PFSK-1 (cell line): ENCODE measurements around the gene GEMIN7.

Source experiments
- FOXP2 ChIP-seq: optimal IDR thresholded peaks from 2 replicates; pipeline ENCODE3; 2011; ENCODE audit warnings: borderline replicate concordance, control low read depth, inconsistent platforms; ENCODE audit not compliant: insufficient read depth; ENCODE audit errors: extremely low read length, extremely low read depth
- POLR2AphosphoS5 ChIP-seq: IDR thresholded peaks from 2 replicates; pipeline ENCODE4 v1.6.1; 2012; ENCODE audit warnings: low read depth, mild to moderate bottlenecking, control low read depth, low read length, moderate library complexity
- SIN3A ChIP-seq: IDR thresholded peaks from 2 replicates; pipeline ENCODE4 v1.6.1; 2012; ENCODE audit warnings: mild to moderate bottlenecking, low read length, moderate library complexity, borderline replicate concordance; ENCODE audit not compliant: insufficient read depth
- TAF1 ChIP-seq: IDR thresholded peaks from 2 replicates; pipeline ENCODE4 v1.6.1; 2012; ENCODE audit warnings: low read length, control low read depth, borderline replicate concordance; ENCODE audit not compliant: insufficient read depth
- TF ChIP-seq, protein P1 (sequence below), 2 experiments: IDR thresholded peaks; 2 replicates each; pipeline versions ENCODE4 v1.6.1 to v1.8.0; 2011 to 2012; ENCODE audit warnings: low read depth in 2 of 2, low read length in 2 of 2, control low read depth in 1 of 2, inconsistent platforms in 1 of 2, mild to moderate bottlenecking in 1 of 2, moderate library complexity in 1 of 2; ENCODE audit not compliant: insufficient read depth in 1 of 2

Gene GEMIN7

DNA sequence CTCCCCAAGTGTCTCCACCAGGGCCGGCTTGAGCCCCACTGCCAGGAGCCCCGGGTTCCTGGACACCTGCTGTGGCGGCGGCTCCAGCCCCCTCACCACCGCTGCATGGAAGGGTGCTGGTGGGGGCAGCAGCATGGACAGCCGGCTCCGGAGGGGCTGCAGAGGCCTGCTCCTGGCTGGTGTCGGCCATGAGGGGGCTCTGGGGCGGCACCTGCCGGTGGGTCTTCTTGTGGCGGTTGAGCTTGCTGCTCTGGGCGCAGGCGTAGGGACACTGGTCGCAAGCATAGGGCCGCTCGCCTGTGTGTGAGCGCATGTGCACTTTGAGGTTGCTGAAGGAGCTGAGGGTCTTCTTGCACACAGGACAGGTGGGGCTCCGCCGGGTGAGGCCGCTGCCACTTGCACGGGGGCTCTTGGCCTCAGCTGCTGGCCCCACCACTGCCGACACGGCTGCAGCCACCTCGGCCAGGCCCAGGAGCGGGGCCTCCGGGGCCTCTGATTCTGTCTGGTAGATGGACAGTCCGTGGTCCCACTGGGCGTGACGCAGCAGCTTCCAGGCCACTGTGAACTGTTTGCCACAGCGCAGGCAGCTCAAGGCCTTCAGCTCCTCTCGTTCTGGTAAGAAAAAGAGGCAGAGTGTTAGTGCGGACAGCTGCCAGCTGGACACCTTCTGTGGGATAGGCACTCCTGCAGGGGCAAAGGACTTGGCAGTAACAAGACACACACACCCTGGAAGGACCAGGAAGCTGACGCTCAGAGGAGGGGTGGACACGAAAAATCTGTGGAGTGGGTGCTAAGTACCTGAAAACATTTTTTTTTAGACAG is 6.9 kb upstream of the GEMIN7 start:
- no peak for TF ChIP-seq SIN3A
- TF ChIP-seq TAF1: no peak
- no peak for TF ChIP-seq POLR2AphosphoS5
- no peak for TF ChIP-seq FOXP2

DNA sequence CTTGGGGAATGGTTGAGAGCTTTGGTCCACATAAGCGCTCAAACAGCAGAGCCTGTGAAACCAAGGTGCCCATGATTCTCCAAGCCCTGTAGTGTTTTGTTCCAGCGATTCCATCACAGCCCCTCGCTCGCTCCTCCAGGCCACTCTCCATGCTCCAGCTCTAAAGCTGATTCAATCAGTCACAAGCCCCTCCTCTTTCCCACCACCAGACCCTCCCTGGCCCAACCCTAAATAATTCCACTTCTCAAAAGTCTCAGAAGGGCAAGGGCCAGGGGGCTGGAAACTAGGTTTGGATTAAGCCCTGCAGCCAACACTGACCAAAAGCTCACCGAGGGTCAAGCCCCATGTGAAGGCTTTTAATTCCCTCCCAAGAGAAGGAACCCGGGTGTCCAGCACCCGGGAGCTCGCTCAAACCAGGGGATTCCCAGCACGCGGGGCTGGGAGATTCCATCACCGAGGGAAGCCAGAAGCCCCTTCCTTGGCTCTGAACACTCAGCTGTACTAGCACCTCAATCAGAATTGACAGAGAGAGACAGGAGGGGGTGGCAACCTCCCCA is 4.2 kb upstream of the GEMIN7 start:
- TF ChIP-seq FOXP2: no peak

DNA sequence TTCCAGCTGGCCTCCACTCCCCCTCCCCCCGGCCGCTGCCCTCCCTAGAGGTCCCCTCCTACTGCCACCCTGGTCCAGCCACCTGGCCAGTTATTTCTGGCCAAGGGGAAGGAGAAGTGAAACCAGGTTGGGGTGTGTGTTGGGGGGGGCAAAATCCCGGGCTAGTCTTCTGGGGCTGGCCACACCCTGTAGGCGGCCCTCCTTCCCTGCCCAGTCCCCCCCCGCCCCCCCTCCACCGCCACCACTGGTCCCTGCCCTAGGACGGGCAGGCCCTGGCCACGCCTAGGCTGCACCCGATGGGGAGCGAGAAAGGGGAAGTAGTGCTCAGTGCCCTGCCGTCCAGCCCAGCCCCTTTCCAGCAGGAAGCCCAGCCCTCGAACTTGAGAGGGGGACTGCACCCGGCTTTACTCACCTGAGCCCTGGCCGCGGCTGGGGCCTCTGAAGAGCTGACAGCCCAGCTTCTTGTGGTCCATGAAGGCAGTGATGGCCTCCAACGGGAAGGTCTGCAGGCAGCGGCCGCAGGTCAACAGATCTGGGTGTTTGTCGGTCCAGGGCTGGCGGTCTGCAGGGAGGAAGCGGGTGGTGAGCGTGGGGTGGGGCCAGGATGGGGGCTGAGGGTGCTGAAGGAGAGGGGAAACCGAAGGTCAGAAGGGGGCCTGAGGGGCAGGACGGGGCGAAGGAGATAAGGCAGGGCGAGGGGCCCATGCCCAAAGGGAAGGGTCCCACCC is 3.6 kb upstream of the GEMIN7 start:
- TF ChIP-seq SIN3A: no peak
- TF ChIP-seq, protein P1, sequence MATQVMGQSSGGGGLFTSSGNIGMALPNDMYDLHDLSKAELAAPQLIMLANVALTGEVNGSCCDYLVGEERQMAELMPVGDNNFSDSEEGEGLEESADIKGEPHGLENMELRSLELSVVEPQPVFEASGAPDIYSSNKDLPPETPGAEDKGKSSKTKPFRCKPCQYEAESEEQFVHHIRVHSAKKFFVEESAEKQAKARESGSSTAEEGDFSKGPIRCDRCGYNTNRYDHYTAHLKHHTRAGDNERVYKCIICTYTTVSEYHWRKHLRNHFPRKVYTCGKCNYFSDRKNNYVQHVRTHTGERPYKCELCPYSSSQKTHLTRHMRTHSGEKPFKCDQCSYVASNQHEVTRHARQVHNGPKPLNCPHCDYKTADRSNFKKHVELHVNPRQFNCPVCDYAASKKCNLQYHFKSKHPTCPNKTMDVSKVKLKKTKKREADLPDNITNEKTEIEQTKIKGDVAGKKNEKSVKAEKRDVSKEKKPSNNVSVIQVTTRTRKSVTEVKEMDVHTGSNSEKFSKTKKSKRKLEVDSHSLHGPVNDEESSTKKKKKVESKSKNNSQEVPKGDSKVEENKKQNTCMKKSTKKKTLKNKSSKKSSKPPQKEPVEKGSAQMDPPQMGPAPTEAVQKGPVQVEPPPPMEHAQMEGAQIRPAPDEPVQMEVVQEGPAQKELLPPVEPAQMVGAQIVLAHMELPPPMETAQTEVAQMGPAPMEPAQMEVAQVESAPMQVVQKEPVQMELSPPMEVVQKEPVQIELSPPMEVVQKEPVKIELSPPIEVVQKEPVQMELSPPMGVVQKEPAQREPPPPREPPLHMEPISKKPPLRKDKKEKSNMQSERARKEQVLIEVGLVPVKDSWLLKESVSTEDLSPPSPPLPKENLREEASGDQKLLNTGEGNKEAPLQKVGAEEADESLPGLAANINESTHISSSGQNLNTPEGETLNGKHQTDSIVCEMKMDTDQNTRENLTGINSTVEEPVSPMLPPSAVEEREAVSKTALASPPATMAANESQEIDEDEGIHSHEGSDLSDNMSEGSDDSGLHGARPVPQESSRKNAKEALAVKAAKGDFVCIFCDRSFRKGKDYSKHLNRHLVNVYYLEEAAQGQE (IDR thresholded peaks at IDR 0.05; ENCODE audit: insufficient read depth in 1 of 2, low read depth in 2 of 2, low read length in 2 of 2): no peak
- no peak for TF ChIP-seq POLR2AphosphoS5
- no peak for TF ChIP-seq TAF1
- TF ChIP-seq FOXP2: no peak

DNA sequence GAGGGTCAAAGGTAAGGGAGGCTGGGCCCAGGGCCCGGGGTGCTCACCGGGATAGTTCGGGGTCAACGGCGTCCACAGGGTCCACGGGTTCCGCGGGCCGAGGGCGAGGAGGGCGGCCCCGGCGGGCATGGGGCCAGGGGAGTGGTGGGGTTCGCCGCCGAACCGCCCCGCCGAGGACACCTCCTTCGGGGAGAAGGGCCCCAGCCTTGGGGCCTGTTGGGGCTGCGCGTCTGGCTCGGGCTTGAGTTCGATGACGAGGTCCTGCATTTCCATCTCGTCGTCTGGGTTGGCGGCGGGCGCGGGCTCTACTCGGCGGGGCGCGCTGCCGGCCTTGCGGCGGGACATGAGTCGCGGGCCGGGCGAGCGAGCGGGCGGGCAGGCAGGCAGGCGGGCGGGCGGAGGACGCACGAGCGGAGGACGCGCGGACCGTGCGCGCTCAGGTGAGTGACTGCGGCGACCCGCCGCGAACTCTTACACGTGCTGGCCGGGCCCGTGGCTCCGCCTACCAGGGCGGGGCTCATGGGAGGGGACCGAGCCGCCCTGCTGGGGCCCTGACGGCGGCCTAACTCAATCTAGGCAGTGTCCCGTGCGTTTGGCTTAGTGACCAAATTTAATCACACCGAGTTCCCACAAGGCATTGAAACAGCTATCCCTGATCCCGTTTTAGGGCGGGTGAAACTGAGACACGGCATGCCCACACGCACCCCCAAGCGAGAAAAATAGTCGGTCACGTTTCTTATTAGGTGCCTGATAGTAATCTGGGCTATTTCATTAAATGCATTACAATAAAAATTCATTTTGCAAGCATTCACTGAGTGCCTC is 2.8 kb upstream of the GEMIN7 start, which contains the start of gene ZNF296:
ZNF296 (minus strand) TSS at position 450 of the 822 bp plus-strand sequence; CDS start at position 345, 105 bp downstream.
- TF ChIP-seq SIN3A (no peak), TAF1 (no peak), POLR2AphosphoS5 (no peak), FOXP2 (no peak)
- TF ChIP-seq, protein P1 (IDR thresholded peaks at IDR 0.05; ENCODE audit: insufficient read depth in 1 of 2, low read depth in 2 of 2, low read length in 2 of 2): no peak

DNA sequence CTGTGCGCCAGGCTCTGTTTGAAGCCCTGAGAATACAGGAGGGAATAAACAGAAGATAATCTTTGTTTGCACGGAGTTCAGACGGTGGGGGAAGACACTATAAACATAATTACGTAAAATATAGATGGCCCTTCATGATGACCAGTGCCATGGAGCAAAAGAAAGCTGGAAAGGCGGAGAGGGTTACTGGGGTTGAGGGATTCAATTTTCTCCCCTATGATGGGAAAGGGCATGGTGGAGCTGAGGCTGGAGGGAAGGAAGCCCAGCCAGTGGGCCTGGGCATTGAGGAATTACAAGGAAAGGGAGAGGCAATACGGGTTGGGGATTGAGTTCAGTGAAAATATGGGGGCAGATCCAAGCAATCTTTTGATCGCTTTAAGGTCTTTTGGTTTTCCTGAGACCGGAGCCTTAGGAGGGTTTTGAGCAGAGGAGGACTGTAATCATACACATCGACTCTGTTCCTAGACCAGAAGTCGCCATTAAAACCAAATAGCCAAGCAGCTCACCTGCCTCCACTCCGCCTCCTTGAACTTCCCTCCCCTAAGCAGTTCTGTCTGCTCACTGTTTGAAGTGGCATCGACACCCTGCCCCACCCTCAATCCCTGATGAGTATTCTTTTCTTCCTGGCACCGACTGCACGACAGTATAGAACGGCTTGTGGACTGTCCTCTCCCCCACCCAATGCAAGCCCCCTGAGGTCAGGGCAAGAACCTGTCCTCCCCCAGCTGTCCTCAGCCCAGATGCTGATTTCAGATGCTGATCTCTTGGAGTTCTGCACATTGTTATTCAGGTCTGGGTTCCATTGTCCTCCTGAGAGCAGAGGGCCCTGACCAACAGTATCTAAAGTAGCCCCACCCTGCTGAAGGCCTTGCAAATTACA is 2.0 kb upstream of the GEMIN7 start:
- TF ChIP-seq SIN3A: no peak
- TF ChIP-seq, protein P1 (IDR thresholded peaks at IDR 0.05; ENCODE audit: insufficient read depth in 1 of 2, low read depth in 2 of 2, low read length in 2 of 2): no peak
- no peak for TF ChIP-seq FOXP2
- TF ChIP-seq TAF1: no peak
- TF ChIP-seq POLR2AphosphoS5: no peak
